HG02970 (cell line): ENCODE results near the gene CELSR2.
A peak's percentile ranks its signal among the peaks of the same experiment; 100 is the strongest.

ENCODE experiments used
- ATAC-seq: cut with Tn5 transposase; IDR thresholded peaks from one replicate; pipeline ENCODE4 v1.9.1; 2021; ENCODE audit warnings: mild to moderate bottlenecking, moderate library complexity, moderate number of reproducible peaks; ENCODE audit not compliant: unreplicated experiment, low FRiP score

The CELSR2 gene

GRCh38 chr1:109229531-109230127, 19.7 kb upstream of the CELSR2 start:
- ATAC-seq: no peak

DNA sequence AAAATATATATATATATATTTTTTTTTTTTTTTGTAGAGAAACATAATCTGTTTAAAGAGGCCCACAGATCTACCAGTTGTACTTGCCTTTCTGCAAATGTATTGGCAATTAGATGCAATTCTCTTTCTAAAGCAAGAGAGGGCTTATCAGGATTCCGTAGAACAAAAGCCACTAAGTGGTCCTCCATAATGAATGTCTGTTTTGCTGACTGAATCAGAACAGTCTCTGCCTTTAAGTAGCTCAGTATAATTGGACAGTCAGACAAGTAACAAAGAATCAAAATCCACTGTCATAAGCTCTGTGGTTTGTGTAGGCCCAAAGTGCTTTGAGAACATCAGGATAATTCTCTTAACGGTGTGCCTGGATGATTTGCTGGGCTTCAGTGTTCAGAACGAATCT, 18.3 kb upstream of the CELSR2 start:
- ATAC-seq: no peak

DNA sequence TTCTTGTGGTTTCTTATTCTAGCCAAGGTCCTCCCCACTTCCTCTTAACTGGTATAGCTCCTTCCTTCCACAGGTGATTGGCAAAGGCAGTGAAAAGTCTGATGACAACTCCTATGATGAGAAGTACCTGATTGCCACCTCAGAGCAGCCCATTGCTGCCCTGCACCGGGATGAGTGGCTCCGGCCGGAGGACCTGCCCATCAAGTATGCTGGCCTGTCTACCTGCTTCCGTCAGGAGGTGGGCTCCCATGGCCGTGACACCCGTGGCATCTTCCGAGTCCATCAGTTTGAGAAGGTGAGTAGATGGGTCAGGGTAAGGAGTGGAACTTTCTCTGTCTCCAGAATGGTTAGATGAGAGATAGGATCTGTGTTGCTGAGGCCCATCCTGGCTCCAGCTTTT, 14.2 kb upstream of the CELSR2 start:
- no peak for ATAC-seq

DNA sequence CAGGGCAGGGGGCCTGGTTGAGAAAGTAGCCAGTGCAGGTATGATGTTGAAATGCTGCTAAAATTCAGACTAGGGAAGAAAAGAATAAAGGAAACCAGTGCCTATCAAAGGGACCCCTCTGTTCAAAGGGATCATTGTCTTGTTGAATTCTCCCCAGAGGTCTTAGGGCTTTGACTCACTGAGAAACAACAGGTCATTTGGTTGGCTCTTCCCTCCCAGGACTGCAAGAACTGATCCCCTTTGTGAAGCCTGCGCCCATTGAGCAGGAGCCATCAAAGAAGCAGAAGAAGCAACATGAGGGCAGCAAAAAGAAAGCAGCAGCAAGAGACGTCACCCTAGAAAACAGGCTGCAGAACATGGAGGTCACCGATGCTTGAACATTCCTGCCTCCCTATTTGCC, 11.8 kb upstream of the CELSR2 start:
- no peak for ATAC-seq

DNA sequence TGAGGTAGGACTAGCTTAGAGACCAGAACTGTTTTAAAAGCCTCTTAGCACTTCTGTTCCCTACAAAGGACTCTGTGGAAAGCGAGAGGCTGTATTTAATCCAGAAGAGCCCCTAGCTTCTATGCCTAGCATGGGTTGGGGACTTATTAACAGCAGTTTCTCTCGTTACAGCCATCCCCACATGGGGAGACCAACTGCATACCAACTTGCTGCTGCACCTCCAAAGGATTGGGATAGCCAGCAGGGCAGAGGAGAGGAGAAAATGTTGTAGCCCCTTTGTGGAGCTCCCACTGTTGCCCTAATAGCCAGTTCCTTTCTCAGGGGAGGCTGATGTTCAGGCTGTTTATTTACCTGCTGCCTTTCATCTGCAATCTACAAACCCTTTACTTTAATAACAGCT, 11.0 kb upstream of the CELSR2 start:
- ATAC-seq: no peak

DNA sequence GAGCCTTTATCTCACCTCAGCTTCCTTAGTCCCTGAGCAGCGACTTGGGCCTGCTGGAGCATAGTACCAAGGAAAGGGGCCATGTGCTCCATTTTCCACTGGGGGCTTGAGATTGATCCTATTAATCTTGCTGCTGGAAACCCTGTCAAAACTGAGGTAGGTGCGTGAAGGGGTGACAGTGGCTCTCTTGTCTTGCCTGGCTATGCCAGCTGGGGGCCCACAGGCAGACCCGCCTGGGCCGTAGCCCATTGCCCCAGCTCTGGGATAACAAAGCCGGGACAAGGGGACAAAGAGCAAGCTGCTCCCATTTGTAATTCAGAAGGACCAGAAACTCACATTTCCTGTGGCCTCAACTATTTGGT, 10.3 kb upstream of the CELSR2 start:
- ATAC-seq: no peak

- no peak for ATAC-seq
Observed at GRCh38 chr1:109239409-109240068, 9.8 kb upstream of the CELSR2 start.

DNA sequence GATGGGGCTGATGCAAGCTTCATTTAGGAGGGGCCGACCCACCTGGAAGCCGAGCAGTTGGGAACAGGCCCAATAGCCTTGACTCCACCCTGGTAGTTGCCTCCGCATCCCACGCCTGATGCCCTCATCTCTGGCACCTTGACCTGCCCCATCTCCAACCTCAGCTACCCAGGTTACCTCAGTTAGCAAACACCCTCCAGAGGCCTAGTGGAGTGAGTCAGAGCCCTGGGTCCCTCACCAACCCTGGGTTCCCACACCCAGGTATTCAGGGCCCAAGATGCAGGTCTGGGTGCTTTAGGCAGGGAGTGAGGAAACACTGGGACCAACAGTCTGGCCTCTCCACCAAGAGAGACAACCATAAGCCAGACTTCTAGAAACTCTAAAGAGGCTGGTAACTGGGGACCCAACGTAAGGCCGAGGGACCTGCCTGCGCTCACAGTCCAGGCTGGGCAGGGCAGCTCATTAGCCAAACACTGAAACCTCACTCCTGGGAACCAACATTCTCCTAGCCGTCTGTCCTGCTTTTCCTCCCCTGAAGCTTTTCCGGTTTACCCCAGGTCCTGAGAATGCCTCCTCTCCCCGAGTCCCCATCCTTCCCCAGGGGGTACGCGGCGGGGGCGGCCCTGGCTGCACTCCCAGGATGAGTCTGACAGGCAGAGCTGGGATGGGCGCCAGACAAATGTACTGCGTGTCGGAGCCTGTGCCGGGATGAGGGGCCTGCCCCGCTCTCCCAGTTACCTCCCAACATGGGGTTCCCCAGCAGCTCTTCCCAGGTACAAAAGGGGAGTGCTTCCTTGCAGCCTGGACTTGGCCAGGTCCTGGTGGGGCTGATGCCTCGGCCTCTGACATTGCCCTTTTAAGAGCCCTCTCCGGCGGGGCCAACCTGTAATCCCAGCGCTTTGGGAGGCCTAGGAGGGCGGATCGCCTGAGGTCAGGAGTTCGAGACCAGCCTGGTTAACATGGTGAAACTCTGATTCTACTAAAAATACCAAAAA, 8.9 kb upstream of the CELSR2 start:
- ATAC-seq: no peak

GRCh38 chr1:109241344-109241743, 8.0 kb upstream of the CELSR2 start:
- no peak for ATAC-seq

GRCh38 chr1:109241841-109242345, 7.4 kb upstream of the CELSR2 start:
- no peak for ATAC-seq

GRCh38 chr1:109242387-109242786, 7.0 kb upstream of the CELSR2 start:
- ATAC-seq: no peak

GRCh38 chr1:109243221-109243620, 6.1 kb upstream of the CELSR2 start:
- ATAC-seq: no peak

DNA sequence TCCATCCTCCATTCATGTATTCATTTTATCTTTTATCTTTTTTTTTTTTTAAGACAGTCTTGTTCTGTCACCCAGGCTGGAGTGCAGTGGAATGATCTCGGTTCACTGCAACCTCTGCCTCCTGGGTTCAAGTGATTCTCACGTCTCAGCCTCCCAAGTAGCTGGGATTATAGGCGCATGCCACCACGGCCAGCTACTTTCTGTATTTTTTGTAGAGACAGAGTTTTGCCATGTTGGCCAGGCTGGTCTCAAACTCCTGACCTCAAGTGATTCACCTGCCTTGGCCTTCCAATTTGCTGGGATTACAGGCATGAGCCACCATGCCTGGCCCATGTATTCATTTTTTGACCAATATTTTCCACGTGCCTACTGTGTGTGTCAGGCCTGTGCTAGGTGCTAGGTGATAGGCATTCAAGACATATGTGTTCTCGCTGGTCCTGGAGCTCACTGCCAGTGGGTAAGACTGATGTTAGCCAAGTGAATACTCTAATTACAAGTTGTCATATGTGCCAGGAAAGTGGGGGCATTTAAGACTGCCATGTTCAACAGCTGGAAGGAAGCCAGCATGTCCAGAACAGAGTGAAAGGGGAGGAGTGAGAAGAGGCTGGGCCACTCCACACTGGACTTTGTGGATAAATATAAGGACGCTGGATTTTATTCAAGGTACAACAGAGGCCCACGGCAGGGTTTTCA, 5.3 kb upstream of the CELSR2 start:
- ATAC-seq: no peak

DNA sequence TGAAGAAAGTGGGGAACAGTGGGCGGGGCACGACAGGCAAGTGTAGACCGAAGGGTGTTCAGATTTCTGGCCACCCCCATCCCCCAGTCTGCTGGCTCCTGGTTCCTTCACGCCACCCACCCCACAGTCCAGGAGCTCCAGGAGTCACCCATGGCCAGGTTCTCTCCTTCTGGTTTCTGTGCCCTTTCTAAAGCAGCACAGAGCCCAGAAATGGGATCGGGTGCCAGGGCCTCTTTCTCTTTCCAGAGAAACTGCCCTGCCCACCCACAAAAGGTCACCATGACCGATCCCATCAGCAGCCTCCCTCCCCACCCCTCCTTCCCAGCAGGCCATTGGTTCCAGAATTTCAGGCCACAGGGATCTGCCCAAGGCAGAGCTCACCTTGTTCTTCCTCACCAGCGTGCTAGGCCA, 3.2 kb upstream of the CELSR2 start:
- ATAC-seq: no peak

GRCh38 chr1:109247401-109248365, 1.7 kb upstream of the CELSR2 start:
- no peak for ATAC-seq

- ATAC-seq: no peak
Observed at GRCh38 chr1:109248444-109248796, 919 bp upstream of the CELSR2 start.

DNA sequence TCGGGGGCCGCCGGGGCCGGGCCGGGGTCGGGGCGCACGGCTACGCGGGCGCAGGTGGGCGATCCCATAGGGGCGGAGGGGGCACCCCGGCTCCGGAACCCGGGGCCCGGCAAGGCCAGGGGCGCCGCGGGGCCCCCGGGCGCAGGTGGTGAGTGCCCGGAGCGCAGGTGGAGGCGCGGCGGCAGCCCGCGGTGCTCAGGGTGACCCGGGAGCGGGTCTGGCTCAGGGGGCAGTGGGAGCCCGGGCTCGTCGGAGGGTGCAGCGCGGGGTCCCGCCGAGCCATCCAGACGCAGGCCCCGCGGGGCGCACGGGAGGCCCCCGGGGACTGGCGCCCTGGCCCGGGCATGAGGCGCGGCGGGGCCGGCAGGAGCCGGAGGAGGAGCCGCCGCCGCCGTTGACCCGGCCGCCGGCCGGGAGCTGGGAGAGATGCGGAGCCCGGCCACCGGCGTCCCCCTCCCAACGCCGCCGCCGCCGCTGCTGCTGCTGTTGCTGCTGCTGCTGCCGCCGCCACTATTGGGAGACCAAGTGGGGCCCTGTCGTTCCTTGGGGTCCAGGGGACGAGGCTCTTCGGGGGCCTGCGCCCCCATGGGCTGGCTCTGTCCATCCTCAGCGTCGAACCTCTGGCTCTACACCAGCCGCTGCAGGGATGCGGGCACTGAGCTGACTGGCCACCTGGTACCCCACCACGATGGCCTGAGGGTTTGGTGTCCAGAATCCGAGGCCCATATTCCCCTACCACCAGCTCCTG, 489 bp downstream of the CELSR2 start:
- ATAC-seq: peak; percentile 12

DNA sequence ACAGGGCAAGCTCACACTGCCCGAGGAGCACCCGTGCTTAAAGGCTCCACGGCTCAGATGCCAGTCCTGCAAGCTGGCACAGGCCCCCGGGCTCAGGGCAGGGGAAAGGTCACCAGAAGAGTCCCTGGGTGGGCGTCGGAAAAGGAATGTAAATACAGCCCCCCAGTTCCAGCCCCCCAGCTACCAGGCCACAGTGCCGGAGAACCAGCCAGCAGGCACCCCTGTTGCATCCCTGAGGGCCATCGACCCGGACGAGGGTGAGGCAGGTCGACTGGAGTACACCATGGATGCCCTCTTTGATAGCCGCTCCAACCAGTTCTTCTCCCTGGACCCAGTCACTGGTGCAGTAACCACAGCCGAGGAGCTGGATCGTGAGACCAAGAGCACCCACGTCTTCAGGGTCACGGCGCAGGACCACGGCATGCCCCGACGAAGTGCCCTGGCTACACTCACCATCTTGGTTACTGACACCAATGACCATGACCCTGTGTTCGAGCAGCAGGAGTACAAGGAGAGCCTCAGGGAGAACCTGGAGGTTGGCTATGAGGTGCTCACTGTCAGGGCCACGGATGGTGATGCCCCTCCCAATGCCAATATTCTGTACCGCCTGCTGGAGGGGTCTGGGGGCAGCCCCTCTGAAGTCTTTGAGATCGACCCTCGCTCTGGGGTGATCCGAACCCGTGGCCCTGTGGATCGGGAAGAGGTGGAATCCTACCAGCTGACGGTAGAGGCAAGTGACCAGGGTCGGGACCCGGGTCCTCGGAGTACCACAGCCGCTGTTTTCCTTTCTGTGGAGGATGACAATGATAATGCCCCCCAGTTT, 1.3 kb downstream of the CELSR2 start:
- ATAC-seq: no peak
